GM12864 (cell line): ENCODE measurements around the gene KBTBD4.

Experiments used
- DNase-seq: peaks from one replicate; pipeline ENCODE4 v3.0.0-alpha.2; 2011; ENCODE audit warnings: low read depth
- H3K4me3 ChIP-seq: 2 replicates; pipeline ENCODE4 v1.5.1; 2011; ENCODE audit warnings: mild to moderate bottlenecking, low read depth, low read length, control low read depth
- TF ChIP-seq, protein P1 (sequence below): IDR thresholded peaks from 2 replicates; pipeline ENCODE4 v1.5.1; 2011; ENCODE audit warnings: low read depth, mild to moderate bottlenecking, moderate library complexity, low read length, control low read depth, inconsistent platforms; ENCODE audit errors: missing control alignments

The KBTBD4 gene

GRCh38 chr11:47615249-47615648 is 36.5 kb upstream of the KBTBD4 start:
- TF ChIP-seq, protein P1, sequence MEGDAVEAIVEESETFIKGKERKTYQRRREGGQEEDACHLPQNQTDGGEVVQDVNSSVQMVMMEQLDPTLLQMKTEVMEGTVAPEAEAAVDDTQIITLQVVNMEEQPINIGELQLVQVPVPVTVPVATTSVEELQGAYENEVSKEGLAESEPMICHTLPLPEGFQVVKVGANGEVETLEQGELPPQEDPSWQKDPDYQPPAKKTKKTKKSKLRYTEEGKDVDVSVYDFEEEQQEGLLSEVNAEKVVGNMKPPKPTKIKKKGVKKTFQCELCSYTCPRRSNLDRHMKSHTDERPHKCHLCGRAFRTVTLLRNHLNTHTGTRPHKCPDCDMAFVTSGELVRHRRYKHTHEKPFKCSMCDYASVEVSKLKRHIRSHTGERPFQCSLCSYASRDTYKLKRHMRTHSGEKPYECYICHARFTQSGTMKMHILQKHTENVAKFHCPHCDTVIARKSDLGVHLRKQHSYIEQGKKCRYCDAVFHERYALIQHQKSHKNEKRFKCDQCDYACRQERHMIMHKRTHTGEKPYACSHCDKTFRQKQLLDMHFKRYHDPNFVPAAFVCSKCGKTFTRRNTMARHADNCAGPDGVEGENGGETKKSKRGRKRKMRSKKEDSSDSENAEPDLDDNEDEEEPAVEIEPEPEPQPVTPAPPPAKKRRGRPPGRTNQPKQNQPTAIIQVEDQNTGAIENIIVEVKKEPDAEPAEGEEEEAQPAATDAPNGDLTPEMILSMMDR, result no peak
- H3K4me3 ChIP-seq, result no peak overlapping the region
- no peak for DNase-seq

GRCh38 chr11:47611348-47611794 is 32.6 kb upstream of the KBTBD4 start:
- TF ChIP-seq, protein P1, result no peak
- peak; percentile 27 for DNase-seq
- H3K4me3 ChIP-seq, result no peak overlapping the region

- DNase-seq, result no peak
- H3K4me3 ChIP-seq, result no peak overlapping the region
- TF ChIP-seq, protein P1, result no peak
Measured at GRCh38 chr11:47609675-47610074, 30.9 kb upstream of the KBTBD4 start.

- H3K4me3 ChIP-seq, result no peak overlapping the region
- DNase-seq, result no peak
- TF ChIP-seq, protein P1, result no peak
Measured at GRCh38 chr11:47607380-47607779, 28.6 kb upstream of the KBTBD4 start.

- TF ChIP-seq, protein P1, result no peak
- no peak for DNase-seq
- H3K4me3 ChIP-seq, result no peak overlapping the region
Measured at GRCh38 chr11:47606731-47607130, 28.0 kb upstream of the KBTBD4 start.

- TF ChIP-seq, protein P1, result no peak
- H3K4me3 ChIP-seq, result no peak overlapping the region
- no peak for DNase-seq
Measured at GRCh38 chr11:47605921-47606320, 27.2 kb upstream of the KBTBD4 start.

DNA sequence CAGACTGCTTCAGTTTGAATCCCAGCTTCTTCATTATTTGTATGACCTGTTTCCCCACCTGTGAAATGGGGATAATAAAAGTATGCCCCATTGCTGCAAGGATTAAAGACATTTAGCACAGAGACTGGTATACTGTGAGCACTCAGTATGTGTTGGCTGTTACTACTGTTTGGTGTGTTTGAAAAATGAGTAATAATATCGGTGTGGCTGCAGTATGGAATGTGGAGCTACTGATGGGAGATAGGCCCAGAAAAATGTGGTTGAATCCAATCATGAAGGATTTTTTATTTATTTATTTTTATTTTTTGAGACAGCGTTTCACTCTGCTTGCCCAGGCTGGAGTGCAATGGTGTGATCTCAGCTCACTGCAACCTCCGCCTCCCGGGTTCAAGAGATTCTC is 24.5 kb upstream of the KBTBD4 start:
- TF ChIP-seq, protein P1, result no peak
- no peak for DNase-seq
- no peak overlapping the region for H3K4me3 ChIP-seq
